Kidney (tissue), 14 donors: Measurements from ENCODE around the gene FRRS1. TPM values are rescaled to one million over a fixed set of nuclear protein-coding genes. Genes with fewer than 3 reads are reported as not detected.

ENCODE experiments used
- DNase-seq, 5 donors: peaks; one replicate each; pipeline ENCODE4 v3.0.0-alpha.2; 2013 to 2020
- FAIRE-seq: peaks from 2 replicates; lab custom pipeline; 2012; peaks lifted over from hg19 to GRCh38; lab: Jason Lieb, UNC
- H3K27ac ChIP-seq, 2 donors: one replicate each; pipeline ENCODE4 v1.7.0; 2013; ENCODE audit warnings: low read depth in 2 of 2, low read length in 2 of 2, inconsistent platforms in 1 of 2
- H3K27me3 ChIP-seq: one replicate; pipeline ENCODE4 v1.7.1; 2013; ENCODE audit warnings: low read length, inconsistent platforms; ENCODE audit not compliant: control insufficient read depth, insufficient read depth
- H3K36me3 ChIP-seq, 3 donors: one replicate each; pipeline versions ENCODE4 v1.7.0 to v1.7.1; 2013; ENCODE audit warnings: low read length in 3 of 3, control low read depth in 1 of 3, inconsistent platforms in 1 of 3; ENCODE audit not compliant: insufficient read depth in 3 of 3, control insufficient read depth in 2 of 3
- H3K4me1 ChIP-seq, 3 donors: one replicate each; pipeline versions ENCODE4 v1.7.0 to v1.7.1; 2013; ENCODE audit warnings: low read length in 3 of 3, inconsistent platforms in 1 of 3, low read depth in 1 of 3; ENCODE audit not compliant: control insufficient read depth in 2 of 3, insufficient read depth in 2 of 3
- H3K4me3 ChIP-seq, 3 donors: one replicate each; pipeline versions ENCODE4 v1.7.0 to v1.8.1; 2013; ENCODE audit warnings: low read length in 3 of 3, control low read depth in 1 of 3, inconsistent platforms in 1 of 3
- H3K9ac ChIP-seq, 3 donors: one replicate each; pipeline versions ENCODE4 v1.7.0 to v1.7.1; 2013; ENCODE audit warnings: low read length in 3 of 3, control low read depth in 1 of 3, inconsistent platforms in 1 of 3
- H3K9me3 ChIP-seq, 3 donors: one replicate each; pipeline versions ENCODE4 v1.7.0 to v1.7.1; 2013; ENCODE audit warnings: low read length in 3 of 3, control low read depth in 1 of 3, inconsistent platforms in 1 of 3; ENCODE audit not compliant: control insufficient read depth in 2 of 3, insufficient read depth in 1 of 3
- intact Hi-C: fragments of 100-400 bp; cut with DNase I; formaldehyde crosslinking; loops from one replicate; pipeline ENCODE4 v1.11.1; 2022
- polyA plus RNA-seq: library from polyadenylated mRNA; stranded (reverse); fragments of 350-450 nt; fragmentation: Illumina TruSeq; extraction: RNeasy Lipid Tissue Mini Kit (QIAGEN cat#74804); gene quantifications from one replicate; pipeline ENCODE4 v1.2.3, GENCODE V29; 2014; ENCODE audit warnings: low read depth, low replicate concordance; ENCODE audit not compliant: insufficient read depth
- total RNA-seq: library from RNA; stranded (reverse); fragmentation: NEBNext Ultra II Directional; extraction: Animal tissue kit (Norgen Biotek cat#: 25700); gene quantifications from one replicate; pipeline ENCODE4 v1.2.1, GENCODE V29; 2021
- TF ChIP-seq, protein P1 (sequence below): IDR thresholded peaks from 3 replicates; pipeline ENCODE4 v1.5.1; 2012; ENCODE audit warnings: mild to moderate bottlenecking, moderate library complexity, borderline replicate concordance; ENCODE audit not compliant: insufficient read depth; ENCODE audit errors: extremely low read depth
- donor health status: control.
- donor health status: control.
- donor health status: control.
- donor health status: control.
- donor health status: control.
- donor health status: DM: yes; HTN: yes; CAD: no.
- donor health status: Normal renal cell carcinoma (clear cell type).

The FRRS1 gene
- total and polyA plus RNA-seq, 2 donors from 2014 or later, result 1.0 to 7.4 TPM

DNA sequence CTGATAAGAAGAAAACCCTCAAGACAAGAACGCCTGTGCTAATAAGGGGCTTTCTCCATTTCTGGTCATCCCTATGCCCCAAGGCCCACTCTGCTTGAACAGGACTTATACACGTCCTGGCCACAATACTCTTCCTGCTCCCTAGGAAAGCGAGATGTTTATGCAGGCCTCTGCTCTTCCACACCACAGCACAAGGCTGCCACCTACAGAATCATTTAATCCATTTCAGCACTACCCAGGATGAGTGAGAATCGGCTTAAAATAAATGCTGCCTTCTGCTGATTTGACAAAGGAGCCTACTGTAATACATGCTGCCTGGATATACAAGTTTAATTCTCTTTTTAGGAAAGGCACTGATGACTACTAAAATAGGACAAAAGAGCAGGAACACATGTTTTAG, 29.4 kb downstream of the FRRS1 start:
- peaks cover 0 to 3% (median 0%) of the 10 kb centered on the region in 3 donors for H3K4me1 ChIP-seq
- intact Hi-C loops, result no loop called here
- no peak overlapping the region for H3K4me3 ChIP-seq
- H3K9ac ChIP-seq, result no peak overlapping the region
- no peaks in the 10 kb centered on the region for H3K9me3 ChIP-seq
- DNase-seq (peak in 3 of 5 donors; percentile 27 to 70 (median 37)), FAIRE-seq (peak; percentile 11)
- no peaks in the 10 kb centered on the region for H3K27me3 ChIP-seq
- TF ChIP-seq, protein P1, sequence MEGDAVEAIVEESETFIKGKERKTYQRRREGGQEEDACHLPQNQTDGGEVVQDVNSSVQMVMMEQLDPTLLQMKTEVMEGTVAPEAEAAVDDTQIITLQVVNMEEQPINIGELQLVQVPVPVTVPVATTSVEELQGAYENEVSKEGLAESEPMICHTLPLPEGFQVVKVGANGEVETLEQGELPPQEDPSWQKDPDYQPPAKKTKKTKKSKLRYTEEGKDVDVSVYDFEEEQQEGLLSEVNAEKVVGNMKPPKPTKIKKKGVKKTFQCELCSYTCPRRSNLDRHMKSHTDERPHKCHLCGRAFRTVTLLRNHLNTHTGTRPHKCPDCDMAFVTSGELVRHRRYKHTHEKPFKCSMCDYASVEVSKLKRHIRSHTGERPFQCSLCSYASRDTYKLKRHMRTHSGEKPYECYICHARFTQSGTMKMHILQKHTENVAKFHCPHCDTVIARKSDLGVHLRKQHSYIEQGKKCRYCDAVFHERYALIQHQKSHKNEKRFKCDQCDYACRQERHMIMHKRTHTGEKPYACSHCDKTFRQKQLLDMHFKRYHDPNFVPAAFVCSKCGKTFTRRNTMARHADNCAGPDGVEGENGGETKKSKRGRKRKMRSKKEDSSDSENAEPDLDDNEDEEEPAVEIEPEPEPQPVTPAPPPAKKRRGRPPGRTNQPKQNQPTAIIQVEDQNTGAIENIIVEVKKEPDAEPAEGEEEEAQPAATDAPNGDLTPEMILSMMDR, result peak; percentile 48
- no peaks in the 10 kb centered on the region for H3K36me3 ChIP-seq
- no peak overlapping the region for H3K27ac ChIP-seq

DNA sequence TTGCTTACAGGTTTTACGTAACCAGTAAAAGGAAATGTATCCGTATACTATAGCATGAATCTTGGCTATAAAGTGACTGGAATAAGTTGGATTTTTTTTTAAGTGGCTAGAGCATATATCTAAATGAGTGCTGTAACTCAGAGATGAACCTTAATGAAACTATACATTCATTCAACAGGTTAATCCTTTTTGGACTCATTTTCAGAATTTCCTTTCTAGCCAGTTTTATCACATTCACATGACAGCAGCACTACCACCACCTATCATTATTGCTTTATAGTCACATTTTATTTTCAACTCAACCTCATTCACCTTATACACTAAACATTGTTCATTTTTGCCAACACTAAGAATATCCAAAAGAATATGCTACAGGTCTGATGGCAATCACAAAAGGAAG, 30.6 kb downstream of the FRRS1 start:
- no peaks in the 10 kb centered on the region for H3K9me3 ChIP-seq
- no peak overlapping the region for H3K4me3 ChIP-seq
- no peaks in the 10 kb centered on the region for H3K27me3 ChIP-seq
- DNase-seq (no peak), FAIRE-seq (no peak)
- intact Hi-C loops, result no loop called here
- TF ChIP-seq, protein P1, result no peak
- no peak overlapping the region for H3K9ac ChIP-seq
- no peaks in the 10 kb centered on the region for H3K4me1 ChIP-seq
- no peaks in the 10 kb centered on the region for H3K36me3 ChIP-seq
- no peak overlapping the region for H3K27ac ChIP-seq

DNA sequence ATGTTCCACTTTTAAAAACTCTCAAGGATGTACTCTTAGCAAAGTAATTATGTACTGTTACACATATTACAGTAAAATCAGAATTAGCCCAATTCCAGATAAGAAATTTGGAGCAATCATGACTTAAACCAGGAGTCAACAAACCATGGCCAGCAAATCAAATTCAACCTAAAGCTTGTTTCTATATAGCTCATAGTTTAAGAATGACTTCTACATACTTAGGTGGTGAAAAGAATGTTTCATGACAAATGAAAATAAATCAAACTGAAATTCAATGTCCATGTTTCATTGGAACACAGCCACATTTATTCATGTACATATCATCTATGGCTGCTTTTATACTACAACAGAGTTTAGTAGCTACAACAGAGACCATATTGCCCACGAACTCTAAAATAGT, 35.1 kb downstream of the FRRS1 start:
- no peaks in the 10 kb centered on the region for H3K36me3 ChIP-seq
- intact Hi-C loops, result no loop called here
- no peak overlapping the region for H3K9ac ChIP-seq
- H3K4me1 ChIP-seq, result no peaks in the 10 kb centered on the region
- TF ChIP-seq, protein P1, result no peak
- H3K27ac ChIP-seq, result no peak overlapping the region
- no peak overlapping the region for H3K4me3 ChIP-seq
- FAIRE-seq, result no peak
- no peaks in the 10 kb centered on the region for H3K9me3 ChIP-seq
- DNase-seq, result no peak
- H3K27me3 ChIP-seq, result no peaks in the 10 kb centered on the region
